SKM-1 treated with dmso at 0.1 percent for 144 hours (cell line): ENCODE results near the gene KIF22.
"Not testable (repeated sequence)": the region's sequence is repeated elsewhere in the genome, so short reads cannot be mapped to it uniquely, and the experiment has no call there.

Source experiments
- DNase-seq: peaks from one replicate; lab custom pipeline; 2025; ENCODE audit not compliant: unreplicated experiment; lab: John Stamatoyannopoulos, UW

KIF22 gene

GRCh38 chr16:29790183-29790948 lies at the start of gene KIF22:
Gene KIF22 (plus strand): TSS chr16:29790751. CDS start chr16:29790760, 9 bp downstream.
- peak; percentile 98 for DNase-seq

- DNase-seq: no peak
These were observed 47.8 kb upstream of the KIF22 start for GRCh38 chr16:29742683-29743275.

- no peak for DNase-seq
These were observed 47.1 kb upstream of the KIF22 start for GRCh38 chr16:29743475-29743826.

GRCh38 chr16:29743827-29744531 lies 46.6 kb upstream of the KIF22 start:
- no peak for DNase-seq

DNA sequence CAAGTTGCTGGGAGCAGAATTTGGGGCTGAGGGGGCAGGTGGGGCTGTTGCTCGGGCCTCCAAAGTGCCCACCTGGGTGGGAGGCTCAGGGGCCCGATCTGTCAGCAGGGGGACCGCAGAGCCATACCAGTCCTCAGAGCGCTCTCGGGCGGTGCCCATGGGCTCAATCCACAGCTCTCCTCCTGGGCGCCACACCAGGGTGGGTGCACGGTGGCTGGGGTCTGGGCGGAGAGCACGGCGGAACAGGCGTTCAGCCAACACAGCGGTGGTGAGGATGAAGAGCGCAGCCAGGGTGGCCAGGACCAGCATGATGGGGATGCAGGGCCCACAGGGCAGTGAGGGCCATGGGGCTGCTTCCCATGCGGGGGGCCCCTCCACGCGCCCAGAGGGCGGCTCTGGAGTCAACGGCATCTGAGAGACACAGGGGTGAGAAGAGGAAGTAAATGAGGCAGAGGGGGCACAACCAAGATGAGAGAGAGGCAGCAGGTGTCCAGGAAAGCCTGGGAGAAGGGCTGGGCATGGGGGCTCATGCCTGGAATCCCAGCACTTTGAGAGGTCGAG lies 45.9 kb upstream of the KIF22 start:
- no peak for DNase-seq

- DNase-seq: peak; percentile 88
These were observed 45.3 kb upstream of the KIF22 start for GRCh38 chr16:29745121-29745852.

- peak; percentile 97 for DNase-seq
These were observed 44.7 kb upstream of the KIF22 start, which contains the start of gene C16orf54 for GRCh38 chr16:29745853-29746345. Gene C16orf54 (minus strand): TSS chr16:29745990. CDS start chr16:29744951, 1,039 bp downstream.

DNA sequence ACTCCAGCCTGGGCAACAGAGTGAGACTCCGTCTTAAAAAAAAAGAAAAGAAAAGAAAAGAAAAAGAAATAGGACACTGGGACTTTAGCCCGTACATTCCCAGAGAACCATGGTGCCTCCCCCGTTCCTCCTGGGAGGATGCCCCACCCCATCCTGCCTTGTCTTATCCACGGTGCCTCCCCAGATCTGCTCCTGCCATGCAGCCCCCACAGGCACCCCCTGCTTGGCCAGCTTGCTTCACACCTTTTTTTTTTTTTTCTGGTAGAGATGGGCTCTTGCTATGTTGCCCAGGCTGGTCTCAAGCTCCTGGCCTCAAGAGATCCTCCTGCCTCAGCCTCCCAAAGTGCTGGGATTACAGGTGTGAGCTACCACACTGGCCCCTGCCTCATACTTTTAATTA lies 44.0 kb upstream of the KIF22 start:
- not testable (repeated sequence) for DNase-seq

DNA sequence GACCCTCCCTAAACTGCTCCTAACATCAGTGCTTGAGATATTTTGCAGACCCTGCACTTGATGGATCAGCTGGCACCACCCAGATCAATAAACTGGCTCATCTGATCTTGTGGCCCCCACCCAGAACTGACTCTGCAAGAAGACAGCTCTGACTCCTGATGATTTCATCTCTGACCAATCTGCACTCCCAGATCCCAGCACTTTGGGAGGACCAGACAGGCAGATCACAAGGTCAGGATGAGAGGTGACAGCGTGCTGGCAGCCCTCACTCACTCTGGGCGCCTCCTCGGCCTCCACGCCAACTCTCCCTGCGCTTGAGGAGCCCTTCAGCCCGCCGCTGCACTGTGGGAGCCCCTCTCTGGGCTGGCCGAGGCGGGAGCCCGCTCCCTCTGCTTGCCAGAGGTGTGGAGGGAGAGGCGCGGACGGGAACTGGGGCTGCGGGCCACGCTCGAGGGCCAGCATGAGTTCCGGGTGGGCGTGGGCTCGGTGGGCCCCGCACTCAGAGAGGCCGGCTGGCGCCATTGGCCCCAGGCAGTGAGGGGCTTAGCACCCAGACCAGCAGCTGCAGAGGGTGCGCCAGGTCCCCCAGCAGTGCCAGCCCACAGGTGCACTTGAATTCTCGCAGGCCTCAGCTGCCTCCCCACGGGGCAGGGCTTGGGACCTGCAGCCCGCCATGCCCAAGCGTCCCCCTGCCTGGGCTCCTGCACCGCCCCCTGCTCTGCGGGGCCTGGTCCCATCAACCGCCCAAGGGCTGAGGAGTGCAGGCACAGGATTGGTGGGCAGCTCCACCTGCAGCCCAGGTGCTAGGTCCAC lies 42.4 kb upstream of the KIF22 start:
- DNase-seq: no peak

GRCh38 chr16:29748760-29749149 lies 41.8 kb upstream of the KIF22 start:
- not testable (repeated sequence) for DNase-seq

DNA sequence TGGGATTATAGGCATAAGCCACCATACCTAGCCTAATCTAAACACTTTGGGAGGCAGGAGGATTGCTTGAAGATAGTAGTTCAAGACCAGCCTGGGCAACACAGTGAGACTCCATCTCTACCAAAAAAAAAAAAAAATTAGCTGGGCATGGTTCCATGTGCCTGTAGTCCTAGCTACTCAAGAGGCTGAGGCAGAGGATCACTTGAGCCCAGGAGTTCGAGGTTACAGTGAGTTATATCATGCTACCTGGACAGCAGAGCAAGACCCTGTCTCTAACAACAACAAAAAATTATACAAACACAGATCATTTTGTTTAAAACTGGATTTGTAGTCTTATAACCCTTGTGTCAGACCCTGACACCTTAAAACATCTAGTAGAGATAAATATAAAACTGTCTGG lies 37.0 kb upstream of the KIF22 start:
- no peak for DNase-seq

- no peak for DNase-seq
These were observed 33.9 kb upstream of the KIF22 start for GRCh38 chr16:29756654-29757053.

DNA sequence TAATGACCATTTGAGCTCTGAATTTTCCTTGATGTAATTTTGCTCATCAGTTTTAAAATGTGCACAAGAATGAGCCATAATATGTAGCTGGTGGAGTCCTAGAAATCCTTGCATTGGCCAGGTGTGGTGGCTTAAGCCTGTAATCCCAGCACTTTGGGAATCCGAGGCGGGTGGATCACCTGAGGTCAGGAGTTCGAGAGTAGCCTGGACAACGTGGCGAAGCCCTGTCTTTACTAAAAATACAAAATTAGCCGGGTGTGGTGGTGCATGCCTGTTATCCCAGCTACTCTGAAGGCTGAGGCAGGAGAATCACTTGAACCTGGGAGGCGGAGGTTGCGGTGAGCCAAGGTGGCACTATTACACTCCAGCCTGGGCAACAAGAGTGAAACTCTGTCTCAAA lies 33.5 kb upstream of the KIF22 start:
- not testable (repeated sequence) for DNase-seq

DNA sequence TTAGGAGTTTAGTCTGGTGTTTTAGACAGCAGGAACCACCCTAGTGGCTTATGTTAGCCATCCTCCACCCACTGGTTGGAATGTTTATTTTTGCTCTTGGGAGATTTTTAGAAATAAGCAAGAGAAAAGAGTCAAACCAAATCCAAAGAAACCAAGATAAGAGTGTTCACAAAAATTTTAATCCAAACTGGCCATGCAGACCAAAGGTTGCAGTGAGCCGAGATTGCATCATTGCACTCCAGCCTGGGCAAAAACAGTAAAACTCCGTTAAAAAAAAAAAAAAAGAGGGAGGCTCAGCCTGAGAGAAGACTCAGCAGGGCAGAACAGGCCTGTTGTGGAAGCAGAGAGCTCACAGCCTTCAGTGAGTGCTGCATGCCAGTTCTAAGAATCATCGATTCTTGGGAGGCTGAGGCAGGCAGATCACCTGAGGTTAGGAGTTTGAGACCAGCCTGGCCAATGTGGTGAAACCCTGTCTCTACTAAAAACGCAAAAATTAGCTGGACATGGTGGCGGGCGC lies 32.5 kb upstream of the KIF22 start:
- DNase-seq: no peak

- no peak for DNase-seq
These were observed 29.8 kb upstream of the KIF22 start for GRCh38 chr16:29760567-29761279.

DNA sequence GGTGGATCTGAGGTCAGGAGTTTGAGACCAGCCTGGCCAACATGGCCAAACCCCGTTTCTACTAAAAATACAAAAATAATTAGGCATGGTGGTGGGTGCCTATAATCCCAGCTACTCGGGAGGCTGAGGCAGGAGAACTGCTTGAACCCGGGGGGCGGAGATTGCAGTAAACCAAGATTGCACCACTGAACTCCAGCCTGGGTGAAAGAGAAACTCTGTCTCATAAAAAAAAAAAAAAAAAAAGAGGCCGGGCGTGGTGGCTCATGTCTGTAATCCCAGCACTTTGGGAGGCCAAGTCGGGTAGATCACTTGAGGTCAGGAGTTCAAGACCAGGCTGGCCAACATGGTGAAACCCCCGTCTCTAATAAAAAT lies 29.3 kb upstream of the KIF22 start:
- not testable (repeated sequence) for DNase-seq

DNA sequence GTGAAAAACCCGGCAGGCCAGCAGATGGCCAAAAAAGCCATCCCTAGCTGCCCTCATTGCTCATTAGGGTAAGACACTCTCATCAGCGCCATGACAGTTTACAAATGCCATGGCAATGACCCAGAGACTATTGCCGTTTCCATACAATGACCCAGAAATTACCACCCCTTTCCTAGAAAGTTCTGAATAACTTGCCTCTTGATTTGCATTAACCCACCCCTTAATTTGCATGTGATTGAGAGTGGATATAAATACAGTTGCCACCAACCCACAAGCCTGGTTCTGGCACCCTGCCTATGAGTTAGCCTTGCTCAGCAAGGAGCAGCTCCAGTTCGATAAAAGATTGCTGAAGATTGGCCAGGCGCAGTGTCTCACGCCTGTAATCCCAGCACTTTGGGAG lies 28.7 kb upstream of the KIF22 start:
- DNase-seq: no peak

DNA sequence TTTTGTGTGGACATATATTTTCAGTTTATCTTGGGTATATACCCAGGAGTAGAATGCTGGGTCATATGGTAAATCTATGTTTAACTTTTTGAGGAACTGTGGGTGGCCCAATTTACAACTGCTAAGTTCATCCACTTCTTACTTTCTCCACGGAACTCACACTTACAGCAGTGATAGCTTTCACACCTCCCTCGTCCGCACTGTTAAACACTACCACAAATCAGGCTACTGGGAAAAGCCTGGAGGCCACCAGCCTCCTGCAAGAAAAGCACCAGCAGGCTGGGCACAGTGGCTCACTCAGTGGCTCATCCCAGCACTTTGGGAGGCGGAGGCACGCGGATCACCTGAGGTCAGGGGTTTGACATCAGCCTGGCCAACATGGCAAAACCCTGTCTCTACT lies 27.2 kb upstream of the KIF22 start:
- no peak for DNase-seq
